IPS-15b (cell line): Measurements from ENCODE around the gene CEP131.

Experiments used
- H3K27me3 ChIP-seq: one replicate; pipeline ENCODE4 v1.6.1; 2013; ENCODE audit warnings: low read length; ENCODE audit not compliant: control insufficient read depth, insufficient read depth
- H3K36me3 ChIP-seq: one replicate; pipeline ENCODE4 v1.6.1; 2013; ENCODE audit warnings: low read length; ENCODE audit not compliant: control insufficient read depth, insufficient read depth
- H3K4me1 ChIP-seq: one replicate; pipeline ENCODE4 v1.6.1; 2013; ENCODE audit warnings: mild to moderate bottlenecking, low read length; ENCODE audit not compliant: control insufficient read depth, insufficient read depth
- H3K4me3 ChIP-seq: one replicate; pipeline ENCODE4 v1.5.1; 2013; ENCODE audit warnings: low read depth, low read length
- H3K9ac ChIP-seq: one replicate; pipeline ENCODE4 v1.6.1; 2013; ENCODE audit warnings: low read depth, mild to moderate bottlenecking, low read length
- H3K9me3 ChIP-seq: one replicate; pipeline ENCODE4 v1.6.1; 2013; ENCODE audit warnings: mild to moderate bottlenecking, low read length; ENCODE audit not compliant: control insufficient read depth, insufficient read depth

CEP131 gene

DNA sequence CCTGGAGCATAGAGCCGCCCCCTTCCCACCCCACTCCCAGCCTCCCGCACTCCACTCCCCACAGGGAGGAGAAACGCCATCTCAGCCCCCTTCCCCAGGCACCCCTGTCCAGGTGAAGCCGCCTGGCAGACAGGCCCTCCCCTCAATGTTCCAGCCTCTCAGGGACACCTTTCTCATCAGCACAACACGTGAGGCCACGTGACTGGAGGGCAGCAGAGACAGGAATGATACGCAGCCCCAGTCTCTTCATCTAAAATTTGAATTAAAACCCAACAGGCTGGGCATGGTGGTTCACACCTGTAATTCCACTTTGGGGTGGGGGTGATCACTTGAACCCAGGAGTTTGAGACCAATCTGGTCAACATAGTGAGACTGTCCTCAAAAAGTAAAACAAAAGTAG, 36.6 kb downstream of the CEP131 start:
- H3K4me3 ChIP-seq: no peak overlapping the region
- H3K27me3 ChIP-seq: no peaks in the 10 kb centered on the region
- no peaks in the 10 kb centered on the region for H3K9me3 ChIP-seq
- H3K36me3 ChIP-seq: peaks cover 32% of the 10 kb centered on the region
- no peaks in the 10 kb centered on the region for H3K4me1 ChIP-seq
- H3K9ac ChIP-seq: no peak overlapping the region

DNA sequence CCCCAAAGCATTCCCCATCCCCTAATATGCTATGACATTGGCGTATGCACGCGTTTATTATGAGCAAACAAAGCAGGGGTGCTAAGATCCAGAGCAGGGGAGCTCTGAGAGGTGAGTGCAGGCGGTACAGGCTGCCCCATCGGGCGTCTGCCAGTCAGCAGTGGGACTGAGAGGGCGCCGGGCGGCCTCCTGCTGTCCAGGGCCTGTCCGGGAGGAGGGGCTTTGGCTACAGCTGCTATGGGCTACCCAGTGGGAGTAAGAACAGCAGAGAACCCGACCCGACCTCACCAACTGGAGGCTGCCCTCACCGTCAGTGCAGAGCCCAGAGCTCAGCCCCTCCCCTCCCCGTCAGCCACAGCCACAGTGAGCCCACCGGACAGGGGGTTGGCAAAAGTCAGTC, 38.2 kb downstream of the CEP131 start:
- Histone ChIP-seq H3K9ac (no peak overlapping the region), H3K27me3 (no peaks in the 10 kb centered on the region), H3K4me3 (no peak overlapping the region)

GRCh38 chr17:81183807-81184206, 39.0 kb downstream of the CEP131 start:
- H3K4me1 ChIP-seq: no peaks in the 10 kb centered on the region
- H3K9ac ChIP-seq: no peak overlapping the region
- H3K36me3 ChIP-seq: peaks cover 13% of the 10 kb centered on the region
- H3K4me3 ChIP-seq: no peak overlapping the region
- H3K27me3 ChIP-seq: no peaks in the 10 kb centered on the region
- no peaks in the 10 kb centered on the region for H3K9me3 ChIP-seq

More for the DNA sequence above, 38.2 kb downstream of the CEP131 start:
- Histone ChIP-seq H3K4me1 (no peaks in the 10 kb centered on the region), H3K9me3 (no peaks in the 10 kb centered on the region), H3K36me3 (peaks cover 20% of the 10 kb centered on the region)

- Histone ChIP-seq H3K4me3 (no peak overlapping the region), H3K36me3 (peaks cover 8% of the 10 kb centered on the region), H3K9me3 (no peaks in the 10 kb centered on the region), H3K9ac (no peak overlapping the region), H3K4me1 (no peaks in the 10 kb centered on the region), H3K27me3 (no peaks in the 10 kb centered on the region)
Observed at GRCh38 chr17:81183316-81183715, 39.4 kb downstream of the CEP131 start.

DNA sequence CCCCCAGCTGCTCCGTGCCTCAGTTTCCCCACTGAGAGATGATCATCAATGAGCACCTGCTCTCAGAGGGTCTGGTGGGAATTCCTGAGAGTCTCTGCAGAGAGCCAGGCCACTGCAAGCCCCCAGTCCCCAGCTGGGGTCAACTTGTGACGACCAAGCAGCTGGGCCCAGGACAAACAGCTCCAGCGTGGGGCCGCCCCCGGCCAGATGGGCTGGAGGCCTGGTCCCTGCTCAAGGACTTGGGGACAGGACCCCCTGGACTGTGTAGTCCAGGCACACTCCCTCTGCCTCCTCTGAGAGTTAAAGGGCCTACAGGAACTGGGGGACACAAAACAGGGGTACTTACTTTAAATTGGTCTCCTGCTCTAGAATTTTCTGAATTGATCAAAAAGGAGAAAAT, 40.2 kb downstream of the CEP131 start:
- no peak overlapping the region for H3K4me3 ChIP-seq
- H3K4me1 ChIP-seq: no peaks in the 10 kb centered on the region
- no peaks in the 10 kb centered on the region for H3K27me3 ChIP-seq
- H3K36me3 ChIP-seq: peaks cover 3% of the 10 kb centered on the region
- no peak overlapping the region for H3K9ac ChIP-seq
- H3K9me3 ChIP-seq: no peaks in the 10 kb centered on the region

DNA sequence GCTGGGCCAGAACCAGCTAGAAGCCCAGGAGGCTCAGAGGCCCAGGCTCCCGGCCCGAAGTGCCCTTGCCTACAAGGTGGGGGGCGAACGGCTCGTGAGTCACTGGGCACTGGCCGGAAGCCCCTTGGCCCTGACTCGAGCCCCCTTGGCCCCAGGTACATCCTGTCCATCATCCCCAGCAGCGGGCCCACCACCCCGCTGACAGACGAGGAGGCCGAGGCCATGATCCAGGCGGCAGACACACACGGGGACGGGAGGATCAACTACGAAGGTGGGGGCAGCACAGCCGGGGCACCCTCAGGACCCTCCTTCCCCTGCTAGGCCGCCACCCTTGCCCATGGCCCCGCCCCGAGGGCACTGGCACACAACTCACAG, 41.0 kb downstream of the CEP131 start:
- Histone ChIP-seq H3K4me3 (no peak overlapping the region), H3K9me3 (no peaks in the 10 kb centered on the region), H3K36me3 (no peaks in the 10 kb centered on the region), H3K27me3 (no peaks in the 10 kb centered on the region), H3K9ac (no peak overlapping the region), H3K4me1 (no peaks in the 10 kb centered on the region)

GRCh38 chr17:81180836-81181810, 41.6 kb downstream of the CEP131 start:
- no peak overlapping the region for H3K9ac ChIP-seq
- H3K27me3 ChIP-seq: no peaks in the 10 kb centered on the region
- no peaks in the 10 kb centered on the region for H3K36me3 ChIP-seq
- no peaks in the 10 kb centered on the region for H3K9me3 ChIP-seq
- no peaks in the 10 kb centered on the region for H3K4me1 ChIP-seq
- H3K4me3 ChIP-seq: no peak overlapping the region

DNA sequence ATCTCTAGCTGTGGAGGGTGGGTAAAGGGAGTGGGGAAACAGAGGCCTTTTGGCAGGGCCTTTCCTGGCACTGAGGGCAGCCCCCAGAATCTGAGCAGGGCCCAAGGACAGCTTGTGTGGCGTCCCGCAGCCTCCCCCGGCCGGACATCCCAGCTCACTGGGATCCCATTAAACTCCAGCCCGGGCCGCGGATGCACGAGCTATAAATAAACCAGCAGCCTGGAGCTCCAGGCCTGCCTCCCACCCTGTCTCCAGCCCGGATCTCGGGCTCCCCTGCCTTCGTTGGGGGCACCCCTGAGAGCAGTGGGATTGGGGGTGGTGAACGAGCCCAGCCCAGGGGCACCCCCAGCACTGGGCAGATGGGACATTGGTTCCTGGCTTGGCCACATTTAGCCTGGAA, 42.9 kb downstream of the CEP131 start:
- H3K4me3 ChIP-seq: no peak overlapping the region
- H3K4me1 ChIP-seq: no peaks in the 10 kb centered on the region
- no peaks in the 10 kb centered on the region for H3K27me3 ChIP-seq
- no peaks in the 10 kb centered on the region for H3K9me3 ChIP-seq
- H3K36me3 ChIP-seq: no peaks in the 10 kb centered on the region
- no peak overlapping the region for H3K9ac ChIP-seq

DNA sequence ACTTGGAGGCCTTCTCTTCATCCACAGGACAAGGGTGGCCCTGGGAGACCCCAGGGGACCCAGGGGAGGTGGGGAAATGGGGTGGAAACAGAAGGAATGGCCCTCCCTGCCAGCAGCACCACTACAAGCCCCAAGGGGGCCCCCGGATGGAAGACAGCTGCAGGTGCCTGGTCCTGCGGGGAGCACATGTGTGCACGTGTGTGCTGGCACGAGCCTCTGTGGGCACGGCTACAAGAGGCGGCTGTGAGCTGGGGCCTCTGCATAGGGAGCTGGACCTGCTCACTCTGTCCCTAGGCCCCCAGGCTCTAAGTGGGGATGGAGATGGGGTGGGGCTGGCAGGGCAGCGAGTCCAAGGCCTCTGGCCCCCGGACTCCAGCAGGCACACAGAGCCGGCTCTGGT, 43.5 kb downstream of the CEP131 start:
- H3K4me1 ChIP-seq: no peaks in the 10 kb centered on the region
- no peaks in the 10 kb centered on the region for H3K36me3 ChIP-seq
- no peaks in the 10 kb centered on the region for H3K27me3 ChIP-seq
- no peak overlapping the region for H3K4me3 ChIP-seq
- no peak overlapping the region for H3K9ac ChIP-seq
- no peaks in the 10 kb centered on the region for H3K9me3 ChIP-seq

- H3K4me3 ChIP-seq: no peak overlapping the region
- no peaks in the 10 kb centered on the region for H3K36me3 ChIP-seq
- H3K4me1 ChIP-seq: no peaks in the 10 kb centered on the region
- H3K9me3 ChIP-seq: no peaks in the 10 kb centered on the region
- no peak overlapping the region for H3K9ac ChIP-seq
- H3K27me3 ChIP-seq: no peaks in the 10 kb centered on the region
Observed at GRCh38 chr17:81178136-81179091, 44.4 kb downstream of the CEP131 start.

GRCh38 chr17:81176666-81177065, 46.1 kb downstream of the CEP131 start:
- H3K9me3 ChIP-seq: no peaks in the 10 kb centered on the region
- no peak overlapping the region for H3K4me3 ChIP-seq
- no peaks in the 10 kb centered on the region for H3K36me3 ChIP-seq
- no peak overlapping the region for H3K9ac ChIP-seq
- H3K4me1 ChIP-seq: no peaks in the 10 kb centered on the region
- H3K27me3 ChIP-seq: no peaks in the 10 kb centered on the region
